Omental fat pad (tissue), 4 donors: ENCODE data around the gene LRRC74A. TPM values are rescaled to one million over a fixed set of nuclear protein-coding genes. Genes with fewer than 3 reads are reported as not detected.
A peak's percentile ranks its signal among the peaks of the same experiment; 100 is the strongest.
"Not testable (repeated sequence)": the region's sequence is repeated elsewhere in the genome, so short reads cannot be mapped to it uniquely, and the experiment has no call there.

Experiments used
- ATAC-seq: fragments of 150-250 bp; one replicate; pipeline ENCODE4 v1.9.1; 2016; ENCODE audit warnings: mild to moderate bottlenecking, moderate library complexity; ENCODE audit not compliant: low FRiP score
- DNase-seq: peaks from one replicate; pipeline ENCODE4 v3.0.0-alpha.2; 2019; ENCODE audit warnings: low spot score
- CTCF ChIP-seq, 3 donors: fragments of 450-650 bp; IDR thresholded peaks; one replicate each; pipeline ENCODE4 v1.5.1; 2016 to 2017; ENCODE audit warnings: antibody characterized with exemption in 3 of 3, mild to moderate bottlenecking in 3 of 3, moderate library complexity in 2 of 3
- total RNA-seq, 4 donors: library from RNA; depleted of rRNA; stranded (reverse); fragments of >200 nt; gene quantifications; one replicate each; pipeline ENCODE4 v1.1.0, GENCODE V29; 2016

The LRRC74A gene
- total RNA-seq, 4 donors from 2014 or later: not detected

GRCh38 chr14:76910371-76910890, 84.2 kb downstream of the LRRC74A start:
- no peak for TF ChIP-seq CTCF (IDR thresholded peaks at IDR 0.05)
- DNase-seq (no peak), ATAC-seq (no peak)

- ATAC-seq (no peak), DNase-seq (no peak)
- TF ChIP-seq CTCF (IDR thresholded peaks at IDR 0.05): no peak
Measured at GRCh38 chr14:76911473-76911872, 85.3 kb downstream of the LRRC74A start.

GRCh38 chr14:76914533-76915081, 88.4 kb downstream of the LRRC74A start:
- DNase-seq, ATAC-seq: not testable (repeated sequence)

DNA sequence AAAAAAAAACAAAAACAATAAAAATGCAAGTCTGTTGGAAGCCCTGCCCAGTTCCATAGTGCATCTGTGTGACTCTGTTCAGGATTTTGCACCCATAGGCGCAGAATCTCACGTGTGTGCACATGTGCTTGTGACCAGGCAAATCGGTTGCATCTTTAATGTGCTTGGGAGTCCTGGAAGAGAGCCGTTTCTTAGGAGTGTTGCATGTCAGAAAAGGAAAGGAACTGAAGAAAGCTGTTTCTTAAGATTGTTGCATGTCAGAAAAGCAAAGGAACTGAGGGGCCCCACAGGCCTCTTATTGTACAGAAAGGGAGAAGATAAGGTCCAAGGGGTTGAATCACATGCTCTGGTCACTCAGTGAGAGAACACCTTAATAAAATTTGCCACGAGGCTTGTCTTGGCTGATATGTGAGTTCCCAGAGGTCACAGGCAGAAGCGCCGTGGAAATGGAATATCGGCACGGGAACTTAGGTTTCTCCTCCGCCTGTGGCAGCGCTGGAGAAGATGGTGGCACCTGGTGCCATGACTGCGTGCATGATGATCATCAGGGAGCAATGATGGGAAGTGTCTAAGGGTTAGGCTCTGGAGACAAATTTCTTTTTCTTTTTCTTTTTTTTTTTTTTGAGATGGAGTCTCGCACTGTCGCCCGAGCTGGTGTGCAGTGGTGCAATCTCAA, 90.0 kb downstream of the LRRC74A start:
- TF ChIP-seq CTCF (IDR thresholded peaks at IDR 0.05): no peak
- ATAC-seq: no peak

DNA sequence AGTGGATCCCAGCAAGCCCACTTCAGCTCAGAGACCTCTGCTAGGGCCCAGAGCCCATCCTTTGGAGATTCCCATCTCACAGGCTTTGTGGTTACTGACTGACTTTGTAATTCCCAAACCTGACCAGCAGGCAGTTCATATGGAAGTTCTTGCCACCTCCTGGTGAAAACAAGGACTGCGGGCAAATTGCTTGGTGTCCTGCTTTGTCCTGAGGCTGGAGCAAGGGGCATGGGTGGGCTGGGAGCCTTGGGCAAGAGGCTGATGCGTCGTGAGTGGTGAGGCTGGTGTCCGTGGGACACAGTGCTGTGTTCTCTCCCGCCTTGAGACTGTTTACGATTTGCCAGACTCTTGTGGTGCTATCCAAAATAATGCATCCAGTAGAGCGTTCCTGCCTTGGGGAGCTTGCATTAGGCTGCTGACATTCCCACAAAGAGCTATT, 91.0 kb downstream of the LRRC74A start:
- TF ChIP-seq CTCF (IDR thresholded peaks at IDR 0.05): peak in 1 of 3 donors; percentile 56

More for the DNA sequence above, 90.0 kb downstream of the LRRC74A start:
- DNase-seq: no peak

GRCh38 chr14:76917745-76918255, 91.6 kb downstream of the LRRC74A start:
- DNase-seq: no peak
- TF ChIP-seq CTCF (IDR thresholded peaks at IDR 0.05): no peak
- no peak for ATAC-seq

More for the DNA sequence above, 91.0 kb downstream of the LRRC74A start:
- DNase-seq (peak; percentile 72), ATAC-seq (no peak)

DNA sequence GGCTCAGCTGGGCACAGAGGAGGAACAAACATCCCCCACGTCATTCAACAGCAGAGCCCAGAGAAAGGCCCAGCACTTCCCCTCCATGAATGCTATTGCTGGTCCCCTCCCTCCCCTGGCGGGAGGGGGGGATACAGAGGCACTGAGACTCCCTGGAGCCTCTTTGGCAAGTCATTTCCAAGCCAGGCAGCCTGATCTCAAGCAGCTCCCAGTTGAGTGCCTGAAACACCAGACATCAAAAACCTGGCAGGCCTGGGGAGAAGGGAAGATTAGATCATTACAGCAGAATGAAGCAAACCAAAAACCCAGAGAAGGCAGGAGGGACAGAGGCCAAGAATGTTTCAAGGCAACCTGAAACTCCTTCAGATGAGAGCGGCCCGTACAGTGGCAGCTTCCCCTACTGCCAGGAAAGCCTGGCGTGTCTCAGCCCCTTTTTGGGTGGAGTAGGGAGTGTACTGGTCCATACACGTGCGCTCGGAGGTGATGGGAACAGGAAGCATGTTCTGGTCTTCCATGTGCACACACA, 92.1 kb downstream of the LRRC74A start:
- ATAC-seq: peak; percentile 56
- TF ChIP-seq CTCF (IDR thresholded peaks at IDR 0.05): no peak
- peak; percentile 25 for DNase-seq
